HEK293T (cell line): Measurements from ENCODE around the gene PIGL.

ENCODE experiments used
- CTCF ChIA-PET: fragments of 350-600 bp; formaldehyde crosslinking; extraction: SDS; loops from one replicate; lab custom pipeline; 2021; ENCODE audit warnings: antibody characterized with exemption, inconsistent platforms; lab: Yijun Ruan, JAX
- POLR2A ChIA-PET: fragments of 350-600 bp; formaldehyde crosslinking; extraction: SDS; loops from one replicate; lab custom pipeline; 2020; ENCODE audit warnings: antibody characterized with exemption, inconsistent platforms; lab: Yijun Ruan, JAX
- DNase-seq: peaks from one replicate; pipeline ENCODE4 v3.0.0; 2012; ENCODE audit warnings: mixed read lengths; ENCODE audit errors: extremely low spot score
- ARNT ChIP-seq: fragments of 450-650 bp; IDR thresholded peaks from 2 replicates; pipeline ENCODE4 v1.6.1; 2017; ENCODE audit warnings: mild to moderate bottlenecking
- BHLHE40 ChIP-seq: fragments of 450-650 bp; IDR thresholded peaks from 2 replicates; pipeline ENCODE4 v1.6.1; 2016; ENCODE audit warnings: mild to moderate bottlenecking, moderate library complexity, borderline replicate concordance
- CTBP1 ChIP-seq: fragments of 450-650 bp; IDR thresholded peaks from 2 replicates; pipeline ENCODE4 v1.6.1; 2016; ENCODE audit warnings: borderline replicate concordance
- ELF4 ChIP-seq: fragments of 450-650 bp; IDR thresholded peaks from 2 replicates; pipeline ENCODE4 v1.6.1; 2017; ENCODE audit warnings: antibody characterized with exemption
- FOXA1 ChIP-seq: fragments of 450-650 bp; IDR thresholded peaks from 2 replicates; pipeline ENCODE4 v1.6.1; 2016; ENCODE audit warnings: mild to moderate bottlenecking
- FOXK2 ChIP-seq: fragments of 450-650 bp; IDR thresholded peaks from 2 replicates; pipeline ENCODE4 v1.6.1; 2016; ENCODE audit warnings: mild to moderate bottlenecking
- FOXM1 ChIP-seq: fragments of 450-650 bp; IDR thresholded peaks from 2 replicates; pipeline ENCODE4 v1.6.1; 2017; ENCODE audit warnings: mild to moderate bottlenecking, borderline replicate concordance
- HDGF ChIP-seq: fragments of 450-650 bp; IDR thresholded peaks from 2 replicates; pipeline ENCODE4 v1.6.1; 2017; ENCODE audit warnings: antibody characterized with exemption, borderline replicate concordance
- L3MBTL2 ChIP-seq: fragments of 450-650 bp; conservative IDR thresholded peaks from 2 replicates; pipeline ENCODE4 v1.6.1; 2016; ENCODE audit warnings: mild to moderate bottlenecking
- LEF1 ChIP-seq: fragments of 450-650 bp; IDR thresholded peaks from 2 replicates; pipeline ENCODE4 v1.6.1; 2017; ENCODE audit warnings: mild to moderate bottlenecking, borderline replicate concordance
- NFRKB ChIP-seq: fragments of 450-650 bp; IDR thresholded peaks from 2 replicates; pipeline ENCODE4 v1.6.1; 2016; ENCODE audit warnings: mild to moderate bottlenecking, moderate library complexity
- PKNOX1 ChIP-seq: fragments of 450-650 bp; IDR thresholded peaks from 2 replicates; pipeline ENCODE4 v1.6.1; 2016
- SP1 ChIP-seq: fragments of 450-650 bp; IDR thresholded peaks from 2 replicates; pipeline ENCODE4 v1.6.1; 2017
- SUZ12 ChIP-seq: fragments of 450-650 bp; IDR thresholded peaks from 2 replicates; pipeline ENCODE4 v1.6.1; 2016; ENCODE audit warnings: mild to moderate bottlenecking
- TARDBP ChIP-seq: fragments of 450-650 bp; IDR thresholded peaks from 2 replicates; pipeline ENCODE4 v1.6.1; 2016
- ZNF384 ChIP-seq: fragments of 450-650 bp; IDR thresholded peaks from 2 replicates; pipeline ENCODE4 v1.6.1; 2016

The PIGL gene

DNA sequence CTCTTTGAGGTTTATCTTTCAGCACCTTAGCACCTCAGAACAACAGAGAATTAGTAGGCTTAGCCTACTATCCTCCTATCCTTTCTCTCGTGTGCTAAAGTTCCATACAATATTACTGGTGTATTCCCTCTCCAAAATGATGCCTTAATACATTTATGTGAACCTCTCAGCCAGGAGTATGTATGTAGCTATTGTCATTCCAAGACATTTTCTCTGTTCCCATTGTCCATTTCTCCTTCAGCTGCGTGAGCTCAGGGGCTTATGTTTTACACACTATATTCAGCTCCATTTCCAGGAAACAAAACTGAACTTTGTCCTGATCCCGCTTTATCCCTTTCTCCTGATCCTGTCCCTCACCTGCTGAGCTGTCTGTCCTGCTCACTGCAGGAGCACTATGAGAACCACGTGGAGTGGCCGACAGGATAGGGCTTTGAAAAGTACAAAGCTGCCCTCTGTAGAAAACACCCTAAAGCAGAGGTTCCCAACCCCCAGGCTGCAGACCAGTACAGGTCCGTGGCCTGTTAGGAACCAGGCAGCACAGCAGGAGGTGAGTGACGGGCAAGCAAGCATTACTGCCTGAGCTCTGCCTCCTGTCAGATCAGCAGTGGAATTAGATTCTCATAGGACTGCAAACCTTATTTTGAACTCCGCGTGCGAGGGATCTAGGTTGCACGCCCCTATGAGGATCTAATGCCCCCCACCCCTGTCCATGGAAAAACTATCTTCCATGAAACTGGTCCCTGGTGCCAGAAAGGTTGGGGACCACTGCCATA is 80.5 kb downstream of the PIGL start:
- ChIA-PET CTCF (interaction anchor here (1.4 to 6.1 kb wide), 2 partner anchors 10 to 12 kb away, joined by 5 to 56 read pairs; no protein-coding TSS in a partner anchor), POLR2A (interaction anchor here (1.2 to 4.8 kb wide), 3 partner anchors 11 to 81 kb away, joined by 3 to 26 read pairs (median 13); partner anchors contain the start of genes NCOR1 and PIGL)
- DNase-seq, result no peak
- TF ChIP-seq LEF1, result no peak
- TF ChIP-seq FOXM1, result no peak
- TF ChIP-seq ELF4, result no peak
- peak; percentile 23; the same call in 1 of the 2 replicates for TF ChIP-seq PKNOX1
- no peak for TF ChIP-seq L3MBTL2
- no peak for TF ChIP-seq ZNF384
- TF ChIP-seq NFRKB, result no peak

DNA sequence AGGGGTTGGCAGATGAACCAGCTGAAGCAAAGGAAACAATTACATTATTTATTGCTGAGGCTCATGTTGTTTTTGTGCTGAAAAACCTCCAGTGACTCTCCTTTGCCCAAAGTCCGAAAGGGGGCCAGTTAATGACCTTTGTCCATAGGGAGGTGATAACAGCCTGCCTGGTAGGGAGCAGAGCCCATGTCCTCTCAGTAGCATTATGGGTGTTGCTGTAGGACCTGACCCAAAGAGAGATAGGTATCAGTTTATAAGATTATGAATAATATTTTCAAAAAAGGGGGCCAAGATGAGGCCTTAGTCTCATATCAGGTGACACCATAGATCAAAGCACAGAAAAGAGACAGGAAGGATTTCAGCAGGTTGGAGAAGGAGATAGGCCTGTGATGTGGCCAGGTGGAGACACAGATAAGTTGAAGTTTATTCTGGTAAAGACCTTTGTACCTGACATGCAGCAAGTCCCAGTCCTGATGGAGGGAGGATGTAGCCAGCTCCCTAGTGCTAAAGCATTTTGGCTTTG is 81.2 kb downstream of the PIGL start:
- no peak for DNase-seq
- POLR2A ChIA-PET, result interaction anchor here (1.2 to 4.8 kb wide), 3 partner anchors 12 to 82 kb away, joined by 3 to 26 read pairs (median 13); partner anchors contain the start of genes NCOR1 and PIGL
- no peak for TF ChIP-seq BHLHE40
- TF ChIP-seq ELF4, result no peak
- no peak for TF ChIP-seq PKNOX1
- no peak for TF ChIP-seq L3MBTL2
- no peak for TF ChIP-seq ARNT
- TF ChIP-seq CTBP1, result no peak
- no peak for TF ChIP-seq FOXM1
- no peak for TF ChIP-seq LEF1
- TF ChIP-seq ZNF384, result no peak
- no peak for TF ChIP-seq SP1
- TF ChIP-seq TARDBP, result no peak
- no peak for TF ChIP-seq HDGF
- no peak for TF ChIP-seq FOXA1
- no peak for TF ChIP-seq NFRKB
- no peak for TF ChIP-seq FOXK2
- no peak for TF ChIP-seq SUZ12
- CTCF ChIA-PET, result interaction anchor here (6.1 kb wide), 1 partner anchor 13 kb away, joined by 56 read pairs; no protein-coding TSS in a partner anchor

GRCh38 chr17:16300554-16300953 is 83.5 kb downstream of the PIGL start:
- no peak for DNase-seq
- POLR2A ChIA-PET, result no interaction called here
- TF ChIP-seq FOXM1 (no peak), CTBP1 (no peak), NFRKB (no peak), FOXA1 (no peak), HDGF (no peak), SP1 (no peak), BHLHE40 (no peak), PKNOX1 (no peak), ARNT (no peak), TARDBP (no peak), FOXK2 (no peak), LEF1 (no peak), ZNF384 (no peak), SUZ12 (no peak), L3MBTL2 (no peak), ELF4 (no peak)
- CTCF ChIA-PET, result interaction anchor here (1.3 kb wide), 1 partner anchor 25 kb away, joined by 5 read pairs; no protein-coding TSS in a partner anchor

- POLR2A ChIA-PET, result interaction anchor here (0.7 kb wide), 1 partner anchor 29 kb away, joined by 3 read pairs; no protein-coding TSS in a partner anchor
- DNase-seq, result no peak
- CTCF ChIA-PET, result interaction anchor here (0.5 to 2.2 kb wide), 2 partner anchors 16 to 381 kb away, joined by 7 to 8 read pairs; no protein-coding TSS in a partner anchor
- TF ChIP-seq HDGF (no peak), FOXK2 (no peak)
These were observed 85.2 kb downstream of the PIGL start for GRCh38 chr17:16301963-16302855.

DNA sequence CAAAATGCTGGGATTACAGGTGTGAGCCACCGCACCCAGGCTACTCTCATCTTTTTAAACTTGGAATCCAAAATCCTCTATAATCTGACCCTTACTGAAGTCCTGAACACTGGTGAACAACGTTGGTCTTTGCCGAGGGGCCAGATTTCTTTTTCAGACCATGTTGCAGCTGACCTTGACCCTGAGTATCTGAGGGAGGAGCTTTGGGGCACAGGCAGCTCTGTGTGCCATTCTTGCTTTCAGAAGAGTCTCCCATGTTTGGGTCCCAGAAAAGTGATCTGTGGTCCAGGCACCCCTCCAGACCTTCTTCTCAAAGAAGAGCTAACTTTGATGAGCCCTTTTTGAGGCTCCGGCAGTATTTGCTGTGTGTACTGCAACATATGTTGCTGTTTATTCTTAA is 85.8 kb downstream of the PIGL start:
- CTCF ChIA-PET, result interaction anchor here (0.5 to 2.2 kb wide), 2 partner anchors 17 to 382 kb away, joined by 7 to 8 read pairs; no protein-coding TSS in a partner anchor
- POLR2A ChIA-PET, result interaction anchor here (0.7 kb wide), 1 partner anchor 29 kb away, joined by 3 read pairs; no protein-coding TSS in a partner anchor
- TF ChIP-seq HDGF (no peak), FOXM1 (no peak), LEF1 (no peak), NFRKB (no peak), CTBP1 (no peak)
- DNase-seq, result no peak
